Adrenal gland (tissue), 12 donors: ENCODE data around the gene GATA2. TPM values are rescaled to one million over a fixed set of nuclear protein-coding genes. Genes with fewer than 3 reads are reported as not detected.

Experiments used
- DNase-seq, 7 donors: peaks; one replicate each; pipeline ENCODE4 v3.0.0-alpha.2; 2019 to 2020
- H3K27ac ChIP-seq, 5 donors: fragments of 200-600 bp; sonication (generic) in 4 of 5; 1 replicate in 3 of 5; 2 replicates in 2 of 5; pipeline versions ENCODE4 v1.5.1 to v1.8.0; 2016 to 2020; ENCODE audit warnings: mild to moderate bottlenecking in 1 of 5
- H3K27me3 ChIP-seq: fragments of 200-600 bp; 2 replicates; pipeline ENCODE4 v1.8.0; 2021
- H3K36me3 ChIP-seq, 2 donors: fragments of 200-600 bp; replicated peaks in 1 of 2; 1 replicate in 1 of 2; 2 replicates in 1 of 2; pipeline versions ENCODE4 v1.5.1 to v1.8.0; 2018 to 2022
- H3K4me1 ChIP-seq, 2 donors: fragments of 200-600 bp; replicated peaks in 1 of 2; 1 replicate in 1 of 2; 2 replicates in 1 of 2; pipeline versions ENCODE4 v1.5.1 to v1.8.0; 2018 to 2021
- H3K4me3 ChIP-seq, 4 donors: fragments of 200-600 bp; sonication (generic) in 3 of 4; one replicate each; pipeline ENCODE4 v1.5.1; 2016 to 2018
- H3K9me3 ChIP-seq, 3 donors: fragments of 200-600 bp; sonication (generic) in 1 of 3; replicated peaks in 1 of 3; 1 replicate in 2 of 3; 2 replicates in 1 of 3; pipeline versions ENCODE4 v1.5.1 to v1.8.0; 2016 to 2021
- POLR2A ChIP-seq, 2 donors: fragments of 450-650 bp; IDR thresholded peaks; one replicate each; pipeline ENCODE4 v1.6.1; 2017; ENCODE audit warnings: antibody characterized with exemption in 2 of 2, mild to moderate bottlenecking in 2 of 2, moderate library complexity in 1 of 2
- WGBS, 4 donors: extraction: QIAGEN DNeasy Blood & Tissue Kit in 2 of 4; methylation state at CpG; one replicate each; pipeline versions ENCODE4 v1.1.5 to v1.1.7; 2013 to 2017; 5-methylcytosine and 5-hydroxymethylcytosine counted together
- intact Hi-C, 2 donors: fragments of 100-400 bp; cut with DNase I; formaldehyde crosslinking; loops; one replicate each; pipeline versions ENCODE4 v1.14.1 to v1.15.0; 2022 to 2023
- polyA plus RNA-seq, 3 donors: library from polyadenylated mRNA; stranded (reverse); fragments of 200-250 nt in 2 of 3; fragments of 350-450 nt in 1 of 3; fragmentation: Illumina TruSeq in 1 of 3; extraction: RNeasy Lipid Tissue Mini Kit (QIAGEN cat#74804) in 1 of 3; gene quantifications; one replicate each; pipeline ENCODE4 v1.2.3, GENCODE V29; 2013 to 2014
- total RNA-seq, 9 donors: library from RNA; depleted of rRNA in 4 of 9; stranded (reverse); fragments of >200 nt in 4 of 9; fragments of 120-200 nt in 1 of 9; fragmentation: NEBNext Ultra II Directional in 1 of 9; extraction: Animal tissue kit (Norgen Biotek cat#: 25700) in 1 of 9; gene quantifications; one replicate each; pipeline versions ENCODE4 v1.1.0 to v1.2.4, GENCODE V29; 2013 to 2023
- TF ChIP-seq, protein P1 (sequence below), 6 experiments: fragments of 450-650 bp in 4 of 6; fragments of 200-600 bp in 2 of 6; sonication (generic) in 1 of 6; IDR thresholded peaks; 1 replicate in 5 of 6; 2 replicates in 1 of 6; pipeline versions ENCODE4 v1.5.1 to v1.8.0; 2016 to 2021; ENCODE audit warnings: antibody characterized with exemption in 6 of 6, mild to moderate bottlenecking in 2 of 6, moderate library complexity in 1 of 6
- donor health status: healthy with polysubstance abuse.
- donor health status: Bipolar disorder and iron deficiency.
- donor health status: DM: yes; HTN: yes; CAD: no.
- donor health status: DM: no; HTN: no; CAD: no.
- donor health status: DM: no; HTN: no; CAD: no.
- donor health status: DM: yes; HTN: yes; CAD: no.

The GATA2 gene
- total and polyA plus RNA-seq, 12 donors, result 3.4 to 37.5 (median 7.4) TPM

GRCh38 chr3:128449111-128449638, 43.8 kb downstream of the GATA2 start:
- Histone ChIP-seq H3K27me3 (no peaks in the 10 kb centered on the region), H3K9me3 (no peaks in the 10 kb centered on the region), H3K4me3 (no peak overlapping the region), H3K27ac (no peak overlapping the region), H3K4me1 (no peaks in the 10 kb centered on the region), H3K36me3 (no peaks in the 10 kb centered on the region)
- 74 to 85% (median 78%) methylated on average over 6 of the region's 6 CpGs for WGBS, 4 donors
- no peak for DNase-seq
- intact Hi-C loops, result no loop called here
- no peak for TF ChIP-seq POLR2A (IDR thresholded peaks at IDR 0.05)
- TF ChIP-seq, protein P1, sequence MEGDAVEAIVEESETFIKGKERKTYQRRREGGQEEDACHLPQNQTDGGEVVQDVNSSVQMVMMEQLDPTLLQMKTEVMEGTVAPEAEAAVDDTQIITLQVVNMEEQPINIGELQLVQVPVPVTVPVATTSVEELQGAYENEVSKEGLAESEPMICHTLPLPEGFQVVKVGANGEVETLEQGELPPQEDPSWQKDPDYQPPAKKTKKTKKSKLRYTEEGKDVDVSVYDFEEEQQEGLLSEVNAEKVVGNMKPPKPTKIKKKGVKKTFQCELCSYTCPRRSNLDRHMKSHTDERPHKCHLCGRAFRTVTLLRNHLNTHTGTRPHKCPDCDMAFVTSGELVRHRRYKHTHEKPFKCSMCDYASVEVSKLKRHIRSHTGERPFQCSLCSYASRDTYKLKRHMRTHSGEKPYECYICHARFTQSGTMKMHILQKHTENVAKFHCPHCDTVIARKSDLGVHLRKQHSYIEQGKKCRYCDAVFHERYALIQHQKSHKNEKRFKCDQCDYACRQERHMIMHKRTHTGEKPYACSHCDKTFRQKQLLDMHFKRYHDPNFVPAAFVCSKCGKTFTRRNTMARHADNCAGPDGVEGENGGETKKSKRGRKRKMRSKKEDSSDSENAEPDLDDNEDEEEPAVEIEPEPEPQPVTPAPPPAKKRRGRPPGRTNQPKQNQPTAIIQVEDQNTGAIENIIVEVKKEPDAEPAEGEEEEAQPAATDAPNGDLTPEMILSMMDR (IDR thresholded peaks at IDR 0.05), result no peak

DNA sequence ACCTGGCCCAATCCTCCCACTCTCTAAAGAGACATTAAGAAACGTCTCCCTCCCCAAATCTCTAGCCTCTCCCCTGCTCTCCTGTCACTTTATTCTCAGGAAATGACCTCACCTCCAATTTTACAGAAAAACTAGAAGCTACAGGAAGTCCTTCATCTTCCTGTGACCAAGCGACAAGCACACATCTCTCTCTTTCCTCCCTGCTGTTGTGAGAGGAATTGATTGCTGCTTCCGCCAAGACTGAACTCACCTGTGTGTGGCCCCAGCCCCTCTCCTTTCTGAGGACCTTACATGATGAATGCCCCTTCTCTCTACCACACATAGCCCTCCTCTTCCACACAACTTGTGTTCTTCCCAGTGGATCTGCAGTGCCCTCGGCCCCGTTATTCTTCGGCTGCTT, 44.5 kb downstream of the GATA2 start:
- no peak for DNase-seq
- no peaks in the 10 kb centered on the region for H3K36me3 ChIP-seq
- TF ChIP-seq POLR2A (IDR thresholded peaks at IDR 0.05), result no peak
- TF ChIP-seq, protein P1 (IDR thresholded peaks at IDR 0.05), result no peak
- H3K4me1 ChIP-seq, result no peaks in the 10 kb centered on the region
- H3K9me3 ChIP-seq, result no peaks in the 10 kb centered on the region
- intact Hi-C loops, result no loop called here
- no peak overlapping the region for H3K27ac ChIP-seq
- no peak overlapping the region for H3K4me3 ChIP-seq
- WGBS, 4 donors, result 57 to 70% (median 61%) methylated on average over 6 of the region's 6 CpGs
- H3K27me3 ChIP-seq, result no peaks in the 10 kb centered on the region

- no peak overlapping the region for H3K27ac ChIP-seq
These were observed 45.4 kb downstream of the GATA2 start for GRCh38 chr3:128447561-128448013.

GRCh38 chr3:128446821-128447220, 46.2 kb downstream of the GATA2 start:
- no peak for TF ChIP-seq POLR2A (IDR thresholded peaks at IDR 0.05)
- TF ChIP-seq, protein P1 (IDR thresholded peaks at IDR 0.05), result no peak
- Histone ChIP-seq H3K36me3 (no peaks in the 10 kb centered on the region), H3K4me3 (no peak overlapping the region), H3K9me3 (no peaks in the 10 kb centered on the region), H3K27ac (no peak overlapping the region), H3K27me3 (no peaks in the 10 kb centered on the region), H3K4me1 (no peaks in the 10 kb centered on the region)
- 69 to 100% (median 83%) methylated on average over 1 of the region's 1 CpG for WGBS, 4 donors
- intact Hi-C loops, result no loop called here
- no peak for DNase-seq

More at GRCh38 chr3:128447561-128448013, 45.4 kb downstream of the GATA2 start:
- Histone ChIP-seq H3K4me3 (no peak overlapping the region), H3K36me3 (no peaks in the 10 kb centered on the region), H3K27me3 (no peaks in the 10 kb centered on the region), H3K9me3 (no peaks in the 10 kb centered on the region), H3K4me1 (no peaks in the 10 kb centered on the region)
- no peak for DNase-seq
- TF ChIP-seq POLR2A (IDR thresholded peaks at IDR 0.05), result no peak
- TF ChIP-seq, protein P1 (IDR thresholded peaks at IDR 0.05), result no peak
- intact Hi-C loops, result no loop called here
- 91 to 97% (median 91%) methylated on average over 3 of the region's 3 CpGs for WGBS, 4 donors
